Neural progenitor cell (in vitro differentiated cells): ENCODE results near the gene WDR62. TPM values are rescaled to one million over a fixed set of nuclear protein-coding genes. Genes with fewer than 3 reads are reported as not detected.
A peak's percentile ranks its signal among the peaks of the same experiment; 100 is the strongest.

ENCODE experiments used
- DNase-seq: peaks from one replicate; pipeline ENCODE4 v3.0.0-alpha.2; 2016; ENCODE audit warnings: low spot score
- H2AFZ ChIP-seq: fragments of 200-600 bp; sonication (generic); replicated peaks from 2 replicates; pipeline ENCODE4 v1.6.1; 2016; ENCODE audit warnings: antibody characterized with exemption
- H3F3A ChIP-seq: fragments of 200-600 bp; sonication (generic); 2 replicates; pipeline ENCODE4 v1.6.1; 2016; ENCODE audit warnings: antibody characterized with exemption, low read depth
- H3K27ac ChIP-seq: fragments of 200-600 bp; sonication (generic); 2 replicates; pipeline ENCODE4 v1.5.1; 2016; ENCODE audit warnings: mild to moderate bottlenecking
- H3K27me3 ChIP-seq: fragments of 200-600 bp; sonication (generic); 2 replicates; pipeline ENCODE4 v1.6.1; 2016; ENCODE audit warnings: mild to moderate bottlenecking, moderate library complexity
- H3K36me3 ChIP-seq: fragments of 200-600 bp; sonication (generic); 2 replicates; pipeline ENCODE4 v1.5.1; 2016
- H3K4me1 ChIP-seq: fragments of 200-600 bp; sonication (generic); 2 replicates; pipeline ENCODE4 v1.6.1; 2016; ENCODE audit warnings: mixed run types
- H3K4me2 ChIP-seq: fragments of 200-600 bp; sonication (generic); 2 replicates; pipeline ENCODE4 v1.6.1; 2016
- H3K4me3 ChIP-seq: fragments of 200-600 bp; sonication (generic); 2 replicates; pipeline ENCODE4 v1.5.1; 2016
- H3K79me2 ChIP-seq: fragments of 200-600 bp; sonication (generic); 2 replicates; pipeline ENCODE4 v1.6.1; 2016; ENCODE audit warnings: low read depth
- H3K9ac ChIP-seq: fragments of 200-600 bp; sonication (generic); 2 replicates; pipeline ENCODE4 v1.6.1; 2016
- H3K9me3 ChIP-seq: fragments of 200-600 bp; sonication (generic); 2 replicates; pipeline ENCODE4 v1.5.1; 2016; ENCODE audit warnings: low read depth
- H4K20me1 ChIP-seq: fragments of 200-600 bp; sonication (generic); 2 replicates; pipeline ENCODE4 v1.6.1; 2016; ENCODE audit warnings: low read depth
- H3K27ac Mint-ChIP-seq: 3 replicates; pipeline ENCODE4 v1.8.0; 2021; ENCODE audit warnings: mixed read lengths
- H3K27me3 Mint-ChIP-seq: 2 replicates; pipeline ENCODE4 v1.8.0; 2022; ENCODE audit warnings: low read depth, mild to moderate bottlenecking, inconsistent platforms, moderate library complexity, mixed read lengths; ENCODE audit not compliant: insufficient read depth
- H3K36me3 Mint-ChIP-seq: 3 replicates; pipeline ENCODE4 v1.8.0; 2021; ENCODE audit warnings: mixed read lengths
- H3K4me1 Mint-ChIP-seq: 3 replicates; pipeline ENCODE4 v1.8.0; 2021; ENCODE audit warnings: mixed read lengths
- H3K4me3 Mint-ChIP-seq: 3 replicates; pipeline ENCODE4 v1.8.0; 2021; ENCODE audit warnings: mild to moderate bottlenecking, moderate library complexity, mixed read lengths
- H3K9me3 Mint-ChIP-seq: 3 replicates; pipeline ENCODE4 v1.8.0; 2020; ENCODE audit warnings: mixed read lengths
- CTCF ChIP-seq: fragments of 200-600 bp; sonication (generic); IDR thresholded peaks from 2 replicates; pipeline ENCODE4 v1.5.1; 2017; ENCODE audit warnings: antibody characterized with exemption, mild to moderate bottlenecking
- EZH2 ChIP-seq: fragments of 200-600 bp; sonication (generic); IDR thresholded peaks from 2 replicates; pipeline ENCODE4 v1.6.1; 2017; ENCODE audit warnings: antibody characterized with exemption, mild to moderate bottlenecking, moderate library complexity
- EZH2phosphoT487 ChIP-seq: fragments of 200-600 bp; sonication (generic); IDR thresholded peaks from 2 replicates; pipeline ENCODE4 v1.6.1; 2017; ENCODE audit warnings: antibody characterized with exemption
- total RNA-seq: library from RNA; depleted of rRNA; stranded (reverse); fragments of >200 nt; gene quantifications from 2 replicates; pipeline ENCODE4 v1.2.3, GENCODE V29; 2015; ENCODE audit warnings: low replicate concordance

Gene WDR62
- total RNA-seq, 1 donor from 2014 or later: 12.0 TPM

- Histone ChIP-seq H3K36me3 (no peaks in the 10 kb centered on the region), H3K9ac (no peak overlapping the region), H3K27ac (no peak overlapping the region), H3K4me1 (no peaks in the 10 kb centered on the region), H3K4me2 (no peak overlapping the region), H4K20me1 (no peaks in the 10 kb centered on the region), H3K9me3 (no peaks in the 10 kb centered on the region), H3F3A (peaks cover 8% of the 10 kb centered on the region), H3K4me3 (no peak overlapping the region), H2AFZ (no peak overlapping the region), H3K27me3 (no peaks in the 10 kb centered on the region), H3K79me2 (no peaks in the 10 kb centered on the region)
- Mint-ChIP-seq H3K4me3 (no peak overlapping the region), H3K27me3 (peaks cover 4% of the 10 kb centered on the region), H3K4me1 (peaks cover 5% of the 10 kb centered on the region), H3K27ac (no peak overlapping the region), H3K9me3 (no peaks in the 10 kb centered on the region), H3K36me3 (peaks cover 5% of the 10 kb centered on the region)
- no peak for DNase-seq
- no peak for TF ChIP-seq EZH2
- no peak for TF ChIP-seq CTCF
- TF ChIP-seq EZH2phosphoT487: no peak
Observed at GRCh38 chr19:36103842-36104552, 49.3 kb downstream of the WDR62 start.

- no peak for DNase-seq
- Histone ChIP-seq H3K36me3 (no peaks in the 10 kb centered on the region), H3K4me1 (peaks cover 10% of the 10 kb centered on the region), H3K4me2 (no peak overlapping the region), H3F3A (peaks cover 24% of the 10 kb centered on the region), H3K9me3 (no peaks in the 10 kb centered on the region), H2AFZ (no peak overlapping the region), H3K4me3 (no peak overlapping the region), H3K27me3 (no peaks in the 10 kb centered on the region), H3K27ac (no peak overlapping the region), H4K20me1 (peaks cover 5% of the 10 kb centered on the region), H3K9ac (no peak overlapping the region), H3K79me2 (no peaks in the 10 kb centered on the region)
- H3K4me3 Mint-ChIP-seq: no peak overlapping the region
- H3K9me3 Mint-ChIP-seq: no peaks in the 10 kb centered on the region
- H3K27ac Mint-ChIP-seq: peak overlapping the region; percentile 74
- H3K4me1 Mint-ChIP-seq: peaks cover 6% of the 10 kb centered on the region
- H3K27me3 Mint-ChIP-seq: peaks cover 2% of the 10 kb centered on the region
- peaks cover 5% of the 10 kb centered on the region for H3K36me3 Mint-ChIP-seq
- TF ChIP-seq EZH2phosphoT487 (no peak), EZH2 (no peak), CTCF (no peak)
Observed at GRCh38 chr19:36106441-36106840, 51.7 kb downstream of the WDR62 start.

GRCh38 chr19:36106991-36107390 lies 52.3 kb downstream of the WDR62 start:
- Mint-ChIP-seq H3K9me3 (no peaks in the 10 kb centered on the region), H3K27me3 (peaks cover 2% of the 10 kb centered on the region), H3K4me1 (peaks cover 7% of the 10 kb centered on the region), H3K27ac (no peak overlapping the region), H3K36me3 (peaks cover 5% of the 10 kb centered on the region), H3K4me3 (no peak overlapping the region)
- Histone ChIP-seq H3K9ac (no peak overlapping the region), H3K4me3 (no peak overlapping the region), H3K79me2 (no peaks in the 10 kb centered on the region), H4K20me1 (peaks cover 8% of the 10 kb centered on the region), H3K27ac (no peak overlapping the region), H3K27me3 (no peaks in the 10 kb centered on the region), H3K4me2 (no peak overlapping the region), H2AFZ (no peak overlapping the region), H3F3A (peaks cover 30% of the 10 kb centered on the region), H3K4me1 (peaks cover 13% of the 10 kb centered on the region), H3K9me3 (no peaks in the 10 kb centered on the region), H3K36me3 (no peaks in the 10 kb centered on the region)
- no peak for TF ChIP-seq EZH2phosphoT487
- no peak for TF ChIP-seq CTCF
- no peak for TF ChIP-seq EZH2
- no peak for DNase-seq
